NCI-H345 (cell line): ENCODE results near the gene KANTR.

ENCODE experiments used
- DNase-seq: peaks from one replicate; lab custom pipeline; 2025; lab: John Stamatoyannopoulos, UW

The KANTR gene, protein sequence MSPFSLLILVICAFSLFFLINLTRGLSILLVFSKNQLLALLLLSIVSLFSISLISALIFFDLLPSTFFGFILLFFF

DNA sequence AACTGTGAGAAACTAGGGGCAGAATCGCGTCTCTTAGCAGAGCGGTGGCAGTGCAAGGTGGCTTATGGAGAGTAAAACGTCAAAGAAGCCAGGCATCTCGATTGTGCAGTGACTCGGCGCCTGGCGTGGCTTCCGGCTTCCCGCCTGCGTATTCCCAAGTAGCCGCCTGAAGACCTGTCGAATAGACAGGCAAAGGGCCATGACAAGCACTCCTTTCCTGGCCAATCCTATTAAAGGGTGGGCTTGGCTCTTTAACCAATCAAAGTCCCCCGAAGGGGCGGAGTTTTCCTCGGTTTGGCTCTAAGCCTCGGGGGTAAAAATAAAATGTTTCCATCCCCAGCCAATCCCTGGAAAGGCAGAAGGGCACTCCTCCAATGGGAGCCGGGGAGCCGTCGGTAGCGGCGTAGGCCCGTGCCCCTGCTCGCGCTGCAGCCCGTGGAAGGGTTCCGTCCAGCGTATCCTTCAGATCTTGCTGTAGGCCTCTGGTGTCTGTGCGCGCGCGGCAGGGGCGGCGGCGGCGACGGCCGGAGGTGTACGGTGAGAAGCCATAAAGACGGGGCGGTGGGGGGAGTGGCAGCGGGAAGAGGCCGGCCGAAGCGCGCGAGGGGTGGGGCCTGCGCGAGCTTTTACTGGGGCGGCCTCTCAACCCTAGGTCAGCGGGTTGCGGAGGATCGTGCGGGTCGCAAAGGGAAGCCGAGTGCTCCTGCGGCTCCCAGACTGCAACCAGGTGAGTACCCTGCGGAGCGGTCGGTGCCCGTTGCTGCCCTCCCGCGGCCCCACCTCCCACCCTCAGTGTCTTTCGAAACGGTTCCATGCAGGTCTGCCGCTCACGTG is at the start of gene KANTR:
TSS of gene KANTR (plus strand) at position 395 of the 834 bp plus-strand sequence. CDS start 30,131 bp downstream, outside the sequence.
- DNase-seq: peak; percentile 96

DNA sequence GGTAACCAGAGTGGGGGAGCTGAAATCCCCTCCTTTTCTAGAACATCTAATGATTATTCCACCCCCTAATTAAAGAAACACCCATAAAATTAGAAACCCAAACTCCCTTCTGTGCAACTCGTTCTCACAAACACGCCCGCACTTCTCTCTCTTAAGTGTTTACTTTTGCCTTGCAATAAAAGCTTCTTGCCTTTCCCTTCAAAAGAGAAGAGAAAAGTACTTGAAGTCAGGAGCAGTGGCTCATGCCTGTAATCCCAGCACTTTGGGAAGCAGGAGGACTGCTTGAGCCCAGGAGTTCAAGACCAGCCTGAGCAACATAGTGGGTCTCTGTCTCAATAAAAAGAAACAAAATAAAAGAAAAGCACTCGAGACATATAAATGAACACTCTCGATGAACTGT is 48.9 kb upstream of the KANTR start:
- peak; percentile 26 for DNase-seq

DNA sequence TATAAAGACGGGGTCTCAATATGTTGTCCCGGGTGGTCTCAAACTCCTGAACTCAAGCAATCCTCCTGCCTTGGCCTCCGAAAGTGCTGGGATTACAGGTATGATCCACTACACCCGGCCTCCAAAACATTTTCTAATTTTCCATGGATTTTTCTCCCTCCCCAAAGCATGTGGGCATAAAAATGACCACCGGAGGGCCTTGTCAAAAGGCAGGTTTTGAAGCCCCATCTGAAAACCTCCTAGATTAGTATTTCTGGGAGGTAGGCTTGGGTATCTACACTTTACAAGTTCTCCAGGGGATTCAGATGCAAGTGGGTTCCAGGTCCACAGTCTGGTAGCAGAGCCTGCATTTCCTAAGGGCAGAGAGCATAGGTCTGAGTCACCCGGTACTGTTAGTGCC is 46.7 kb upstream of the KANTR start:
- peak; percentile 9 for DNase-seq

DNA sequence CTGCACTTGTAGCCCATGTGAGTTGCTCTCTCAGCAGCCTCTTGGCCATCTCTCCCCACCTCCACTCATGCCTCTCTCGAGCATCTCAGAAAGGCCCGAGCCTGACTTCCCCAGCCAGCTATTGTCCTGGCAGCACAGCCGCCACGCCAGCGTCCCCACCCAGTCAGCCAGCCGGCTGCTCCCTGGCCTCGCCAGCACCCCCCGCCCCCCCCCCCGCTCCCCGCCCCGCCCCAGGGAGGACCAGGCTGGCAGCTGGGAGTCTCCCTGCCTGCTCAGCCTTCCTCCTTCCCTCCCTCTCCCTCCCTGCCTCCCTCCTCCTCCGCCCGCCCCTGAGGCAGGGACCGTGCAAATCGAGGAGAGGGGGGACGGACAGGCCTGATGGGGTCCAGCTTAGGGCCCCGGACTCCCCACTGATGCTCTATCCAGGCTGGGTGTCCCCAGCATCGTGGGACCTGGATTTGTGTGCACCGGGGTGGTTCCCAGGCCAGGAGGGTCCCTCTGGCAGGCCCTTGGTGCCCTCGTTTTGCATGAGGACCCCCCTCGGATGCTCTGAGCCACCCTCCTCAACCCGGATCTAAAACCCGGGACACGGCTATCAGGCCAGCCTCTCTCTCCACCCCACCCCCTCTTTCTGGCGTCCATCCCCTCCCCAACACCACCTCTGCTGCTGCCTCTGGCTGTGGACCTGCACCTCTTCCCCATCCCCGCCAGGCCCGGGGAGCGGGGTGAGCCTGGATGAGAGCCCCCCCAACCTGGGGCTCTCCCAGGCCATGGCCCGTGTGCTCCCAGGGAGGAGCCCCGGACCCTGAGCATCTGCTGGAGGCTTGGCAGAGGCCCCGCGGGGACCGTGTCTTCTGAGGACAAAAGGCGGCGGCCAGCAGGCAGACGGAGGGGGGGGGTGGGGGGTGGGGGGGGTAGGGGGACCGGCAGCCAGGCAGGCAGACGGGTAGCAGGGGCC is 45.5 kb upstream of the KANTR start, which contains the start of gene GPR173:
TSS of gene GPR173 (plus strand) at position 621 of the 958 bp plus-strand sequence. CDS start 27,833 bp downstream, outside the sequence.
- peak; percentile 53 for DNase-seq

DNA sequence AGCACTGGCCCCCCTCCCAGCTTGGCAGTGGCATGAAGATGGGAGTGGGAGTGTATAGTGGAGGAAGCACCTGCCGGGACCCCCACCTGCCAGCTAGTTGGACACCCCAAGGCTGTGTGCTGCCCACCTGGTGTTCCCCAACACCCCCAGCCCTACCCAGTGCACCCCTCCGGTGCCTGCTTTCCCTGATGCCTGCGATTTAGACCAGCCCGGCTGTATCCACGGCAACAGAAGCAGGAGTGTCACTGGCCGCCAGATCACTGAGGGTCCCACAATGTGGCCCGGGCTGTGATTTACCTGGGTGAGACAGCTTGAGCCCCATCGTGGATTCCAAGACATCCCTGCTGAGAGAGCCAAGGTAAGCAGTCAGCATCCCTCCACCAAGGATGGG is 44.8 kb upstream of the KANTR start:
- no peak for DNase-seq

DNA sequence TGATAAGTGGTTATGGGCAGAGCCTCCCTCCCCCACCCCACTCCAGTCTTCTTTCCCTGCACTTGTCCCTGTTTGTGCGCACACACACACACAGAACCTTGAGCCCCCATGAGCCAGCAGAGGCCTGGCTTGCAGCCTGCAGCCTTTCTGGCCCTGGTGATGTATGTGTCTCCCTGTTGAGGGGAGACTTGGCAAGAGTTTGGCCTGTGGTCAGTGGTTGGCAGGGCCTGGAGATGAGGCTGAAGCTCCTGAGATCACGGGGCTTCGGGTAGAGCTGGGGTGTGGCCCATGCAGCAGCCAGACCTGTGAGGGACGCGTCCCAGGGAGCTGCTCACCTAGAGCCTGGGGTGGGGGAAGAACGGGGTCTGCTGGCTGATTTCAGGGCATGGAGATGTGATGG is 43.1 kb upstream of the KANTR start:
- DNase-seq: no peak

DNA sequence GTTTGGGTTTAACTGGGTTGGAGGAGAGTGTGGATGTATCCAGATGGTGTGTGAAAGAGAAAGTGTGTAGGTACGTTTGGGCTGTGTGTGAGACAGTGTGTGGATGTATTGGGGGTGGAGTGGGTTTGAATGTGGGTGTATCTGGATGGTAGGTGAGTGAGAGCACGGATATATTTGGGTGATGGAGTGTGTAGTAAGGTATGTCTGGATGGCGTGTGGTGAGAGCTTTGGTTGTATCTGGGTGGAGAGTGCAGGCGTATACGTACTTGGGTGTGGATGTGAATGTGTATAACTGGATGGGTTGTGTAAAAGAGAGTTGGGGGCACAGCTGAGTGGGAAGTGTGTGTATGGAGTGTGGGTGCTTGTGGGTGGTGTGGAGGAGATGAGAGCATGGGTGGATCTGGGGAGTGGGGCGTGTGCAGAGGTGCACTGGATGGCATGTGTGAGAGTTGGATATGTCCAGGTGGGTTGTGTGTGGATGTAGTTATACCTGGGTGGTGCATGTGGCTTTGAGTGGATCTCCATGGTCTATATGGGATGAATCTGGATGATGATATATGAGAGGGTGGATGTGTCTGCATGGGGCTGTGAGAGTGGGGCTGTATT is 38.6 kb upstream of the KANTR start:
- no peak for DNase-seq

DNA sequence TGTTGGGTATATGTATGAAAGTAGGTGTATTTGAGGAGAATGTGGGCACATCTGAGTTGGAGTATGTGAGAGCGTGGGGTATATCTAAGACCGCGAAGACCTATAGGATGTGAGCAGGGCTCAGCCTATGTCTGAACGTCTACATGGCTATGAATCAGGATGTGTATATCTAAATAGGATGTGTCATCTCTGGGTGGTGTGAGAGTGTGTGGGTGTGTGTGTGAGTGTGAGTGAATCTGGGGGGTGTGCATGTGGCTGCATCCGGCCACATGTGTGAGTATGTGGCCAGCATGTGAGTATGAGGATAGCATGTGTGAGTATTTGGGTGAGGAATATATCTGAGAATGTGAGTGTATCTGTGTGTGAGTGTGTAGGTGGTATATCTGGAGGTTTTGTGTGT is 37.6 kb upstream of the KANTR start:
- no peak for DNase-seq

DNA sequence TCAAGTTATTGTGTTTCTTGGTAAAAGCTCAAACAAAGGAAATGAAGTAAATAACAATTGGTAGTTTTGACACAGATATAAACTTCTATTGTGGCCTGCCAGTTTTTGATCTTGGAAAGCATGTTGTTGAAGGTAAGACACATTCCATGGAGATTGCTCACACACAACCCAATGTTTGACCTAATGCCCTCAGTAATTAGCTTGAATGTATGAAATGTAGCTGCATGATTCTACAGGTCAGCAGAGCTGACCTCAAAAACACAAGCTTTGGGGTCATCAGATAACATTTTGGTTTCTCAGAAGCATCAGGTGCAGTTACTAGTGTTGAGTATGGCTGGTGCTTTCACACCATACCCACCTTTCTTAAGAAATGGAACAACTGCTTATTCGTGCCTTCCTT is 28.8 kb upstream of the KANTR start:
- DNase-seq: no peak

DNA sequence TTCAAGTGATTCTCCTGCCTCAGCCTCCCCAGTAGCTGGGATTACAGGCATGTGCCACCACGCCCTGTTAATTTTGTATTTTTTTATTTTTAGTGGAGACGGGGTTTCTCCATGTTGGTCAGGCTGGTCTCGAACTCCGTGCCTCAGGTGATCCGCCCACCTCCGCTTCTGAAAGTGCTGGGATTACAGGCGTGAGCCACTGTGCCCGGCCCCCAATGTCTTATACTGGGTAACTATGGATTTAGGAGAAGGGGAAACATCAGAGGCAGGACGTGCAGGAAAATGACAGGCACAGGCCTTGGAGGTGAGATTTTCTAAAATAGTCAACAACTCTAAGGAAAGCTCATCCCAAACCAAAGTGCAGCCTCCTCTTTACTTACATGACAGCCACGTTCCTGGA is 22.9 kb upstream of the KANTR start:
- no peak for DNase-seq

DNA sequence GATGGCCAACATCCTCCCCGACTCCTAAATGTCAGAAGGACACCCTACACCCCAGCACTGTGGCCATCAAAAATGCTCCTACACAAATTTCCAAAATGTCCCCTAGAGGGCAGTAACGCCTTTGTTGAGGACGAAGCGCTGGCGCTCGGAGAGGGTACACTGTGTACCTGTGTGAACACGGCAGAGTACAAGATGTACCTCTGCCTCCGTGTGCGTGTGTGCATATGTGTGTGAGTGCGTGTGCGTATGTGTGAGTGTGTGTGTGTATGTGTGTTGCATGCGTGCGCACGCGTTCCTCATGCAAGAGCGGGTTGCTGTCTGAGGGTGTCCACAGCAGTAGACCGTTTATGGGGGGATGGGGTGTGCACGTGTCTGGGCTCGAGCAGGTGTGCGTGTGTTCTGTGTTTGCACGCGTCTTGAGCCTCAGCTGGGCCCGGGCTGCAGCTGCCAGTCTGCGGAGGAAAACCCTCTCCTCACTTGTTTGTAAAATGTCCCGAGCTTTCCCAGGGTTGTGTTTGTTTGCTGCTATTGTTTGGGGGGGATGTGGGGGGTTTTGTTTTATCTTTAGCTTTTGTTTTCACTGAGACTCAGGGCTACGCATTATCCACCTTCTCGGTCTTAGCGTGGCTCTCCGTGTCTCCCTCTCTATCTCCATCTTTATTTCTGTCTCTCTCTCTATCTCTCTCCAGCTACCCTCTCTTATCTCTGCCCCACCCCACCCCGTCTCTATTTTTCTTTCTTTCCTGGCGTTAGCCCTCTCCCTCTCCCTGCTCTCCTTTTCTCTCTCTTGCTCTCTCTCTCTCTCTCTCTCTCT is 22.1 kb upstream of the KANTR start:
- peak; percentile 82 for DNase-seq

DNA sequence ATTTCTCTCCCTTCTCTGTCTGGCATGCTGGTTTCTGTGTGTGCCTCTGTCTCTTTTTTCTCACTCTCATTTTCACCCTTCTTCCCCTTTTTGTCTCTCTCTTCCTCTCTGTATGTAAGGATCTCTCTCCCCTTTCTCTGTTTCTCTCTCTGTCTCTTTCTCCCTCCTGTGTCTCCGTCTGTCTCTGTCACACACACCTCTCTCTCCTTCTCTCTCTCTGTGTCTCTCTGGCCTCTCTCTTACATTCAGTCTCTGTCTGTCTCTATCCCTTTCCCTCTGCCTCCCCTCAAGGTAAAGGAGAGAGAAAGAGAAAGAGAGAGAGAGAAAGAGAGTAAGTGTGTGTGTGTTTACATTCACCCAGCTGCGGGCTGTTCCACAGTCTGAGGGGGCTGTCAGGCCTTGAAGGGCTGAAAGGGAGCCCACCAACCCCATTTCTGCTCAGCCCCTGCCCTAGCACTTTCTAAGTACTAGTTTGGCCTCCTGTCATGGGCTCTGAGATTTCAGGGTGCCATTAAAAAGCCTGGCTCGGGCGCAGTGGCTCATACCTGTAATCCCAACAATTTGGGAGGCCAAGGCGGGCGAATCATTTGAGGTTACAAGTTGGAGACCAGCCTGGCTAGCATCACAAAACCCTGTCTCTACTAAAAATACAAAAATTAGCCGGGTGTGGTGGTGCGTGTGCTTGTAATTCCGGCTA is 21.4 kb upstream of the KANTR start:
- DNase-seq: no peak

DNA sequence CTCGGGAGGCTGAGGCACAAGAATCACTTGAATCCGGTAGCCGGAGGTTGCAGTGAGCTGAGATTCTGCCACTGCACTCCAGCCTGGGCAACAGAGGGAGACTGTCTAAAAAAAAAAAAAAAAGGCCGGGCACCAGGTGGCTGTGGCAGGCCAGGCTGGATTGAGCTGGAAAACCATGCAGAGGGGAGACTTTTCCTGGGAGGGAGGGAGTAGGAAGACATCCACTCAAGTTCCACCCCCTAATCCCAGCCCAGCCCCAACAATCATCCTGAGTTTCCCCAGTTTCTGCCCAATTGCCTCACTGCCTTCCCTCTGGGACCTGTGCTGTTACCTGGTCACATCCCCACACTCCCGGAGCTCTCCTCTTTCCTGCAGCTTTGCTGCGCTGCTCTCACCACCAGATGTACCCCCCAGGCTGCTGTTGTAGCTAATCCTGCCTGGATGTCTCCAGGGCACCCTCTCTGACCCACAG is 20.8 kb upstream of the KANTR start:
- peak; percentile 52 for DNase-seq

DNA sequence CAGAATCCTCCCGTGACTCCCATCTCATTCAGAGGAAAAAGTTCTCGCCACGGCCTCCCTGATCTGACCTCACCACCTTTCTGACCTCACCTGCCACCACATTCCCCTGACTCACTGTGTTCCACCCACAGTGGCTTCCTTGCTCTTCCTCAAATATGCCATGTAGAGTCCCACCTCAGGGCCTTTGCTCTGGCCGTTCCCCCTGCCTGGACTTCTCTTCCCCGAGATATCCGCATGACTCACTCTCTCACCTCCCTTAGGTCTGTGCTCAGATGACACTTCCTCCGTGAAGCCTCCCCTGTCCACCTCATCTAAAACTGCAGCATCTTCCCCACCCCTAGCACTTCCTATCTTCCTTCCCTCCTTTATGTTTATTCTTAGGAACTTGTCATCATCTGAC is 18.9 kb upstream of the KANTR start:
- no peak for DNase-seq

DNA sequence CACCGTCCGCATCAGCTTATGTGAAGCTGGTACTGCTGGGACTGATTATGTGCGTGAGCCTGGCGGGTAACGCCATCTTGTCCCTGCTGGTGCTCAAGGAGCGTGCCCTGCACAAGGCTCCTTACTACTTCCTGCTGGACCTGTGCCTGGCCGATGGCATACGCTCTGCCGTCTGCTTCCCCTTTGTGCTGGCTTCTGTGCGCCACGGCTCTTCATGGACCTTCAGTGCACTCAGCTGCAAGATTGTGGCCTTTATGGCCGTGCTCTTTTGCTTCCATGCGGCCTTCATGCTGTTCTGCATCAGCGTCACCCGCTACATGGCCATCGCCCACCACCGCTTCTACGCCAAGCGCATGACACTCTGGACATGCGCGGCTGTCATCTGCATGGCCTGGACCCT is 17.3 kb upstream of the KANTR start:
- no peak for DNase-seq

DNA sequence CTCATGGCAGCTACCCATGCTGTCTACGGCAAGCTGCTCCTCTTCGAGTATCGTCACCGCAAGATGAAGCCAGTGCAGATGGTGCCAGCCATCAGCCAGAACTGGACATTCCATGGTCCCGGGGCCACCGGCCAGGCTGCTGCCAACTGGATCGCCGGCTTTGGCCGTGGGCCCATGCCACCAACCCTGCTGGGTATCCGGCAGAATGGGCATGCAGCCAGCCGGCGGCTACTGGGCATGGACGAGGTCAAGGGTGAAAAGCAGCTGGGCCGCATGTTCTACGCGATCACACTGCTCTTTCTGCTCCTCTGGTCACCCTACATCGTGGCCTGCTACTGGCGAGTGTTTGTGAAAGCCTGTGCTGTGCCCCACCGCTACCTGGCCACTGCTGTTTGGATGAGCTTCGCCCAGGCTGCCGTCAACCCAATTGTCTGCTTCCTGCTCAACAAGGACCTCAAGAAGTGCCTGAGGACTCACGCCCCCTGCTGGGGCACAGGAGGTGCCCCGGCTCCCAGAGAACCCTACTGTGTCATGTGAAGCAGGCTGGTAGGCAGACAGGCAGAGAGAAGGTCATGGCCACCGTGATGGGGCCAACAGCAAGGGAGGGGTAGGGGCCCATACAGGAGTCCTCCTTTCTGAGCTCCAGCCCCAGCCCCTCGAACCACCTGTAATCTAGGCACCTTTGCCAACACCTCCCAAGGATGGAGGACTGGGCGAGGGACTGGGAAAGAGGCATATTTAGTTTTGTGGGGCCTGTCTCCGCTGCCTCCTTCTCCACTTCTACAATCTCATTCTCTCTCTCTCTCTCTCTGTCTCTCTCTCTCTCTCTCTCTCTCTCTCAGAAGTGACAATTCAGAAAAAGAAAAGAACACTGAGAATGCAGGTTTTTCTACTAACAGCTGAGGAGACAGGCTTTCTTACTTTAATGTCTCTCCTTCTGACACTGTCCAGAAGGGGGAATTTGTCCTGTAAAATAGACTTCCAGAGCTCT is 16.4 kb upstream of the KANTR start:
- DNase-seq: no peak

DNA sequence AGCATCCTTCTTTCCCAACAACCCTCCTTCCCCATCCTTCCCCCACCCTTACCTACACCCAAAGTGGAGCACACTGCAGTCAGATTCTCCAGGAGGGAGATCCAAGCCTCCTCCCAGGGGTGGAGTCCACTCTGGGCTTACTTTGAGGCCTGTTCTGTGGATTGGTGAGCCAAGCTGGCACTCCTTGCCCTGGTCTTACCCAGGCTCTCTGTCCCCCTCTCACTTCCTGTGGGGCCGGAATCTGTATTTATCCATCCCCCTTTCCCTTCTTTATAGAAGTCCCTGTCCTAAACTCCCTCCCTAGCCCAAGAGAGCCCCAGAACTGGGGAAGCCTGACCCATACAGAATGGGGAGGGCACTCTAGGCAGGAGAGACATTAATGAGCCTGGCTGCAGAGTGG is 15.0 kb upstream of the KANTR start:
- DNase-seq: no peak

DNA sequence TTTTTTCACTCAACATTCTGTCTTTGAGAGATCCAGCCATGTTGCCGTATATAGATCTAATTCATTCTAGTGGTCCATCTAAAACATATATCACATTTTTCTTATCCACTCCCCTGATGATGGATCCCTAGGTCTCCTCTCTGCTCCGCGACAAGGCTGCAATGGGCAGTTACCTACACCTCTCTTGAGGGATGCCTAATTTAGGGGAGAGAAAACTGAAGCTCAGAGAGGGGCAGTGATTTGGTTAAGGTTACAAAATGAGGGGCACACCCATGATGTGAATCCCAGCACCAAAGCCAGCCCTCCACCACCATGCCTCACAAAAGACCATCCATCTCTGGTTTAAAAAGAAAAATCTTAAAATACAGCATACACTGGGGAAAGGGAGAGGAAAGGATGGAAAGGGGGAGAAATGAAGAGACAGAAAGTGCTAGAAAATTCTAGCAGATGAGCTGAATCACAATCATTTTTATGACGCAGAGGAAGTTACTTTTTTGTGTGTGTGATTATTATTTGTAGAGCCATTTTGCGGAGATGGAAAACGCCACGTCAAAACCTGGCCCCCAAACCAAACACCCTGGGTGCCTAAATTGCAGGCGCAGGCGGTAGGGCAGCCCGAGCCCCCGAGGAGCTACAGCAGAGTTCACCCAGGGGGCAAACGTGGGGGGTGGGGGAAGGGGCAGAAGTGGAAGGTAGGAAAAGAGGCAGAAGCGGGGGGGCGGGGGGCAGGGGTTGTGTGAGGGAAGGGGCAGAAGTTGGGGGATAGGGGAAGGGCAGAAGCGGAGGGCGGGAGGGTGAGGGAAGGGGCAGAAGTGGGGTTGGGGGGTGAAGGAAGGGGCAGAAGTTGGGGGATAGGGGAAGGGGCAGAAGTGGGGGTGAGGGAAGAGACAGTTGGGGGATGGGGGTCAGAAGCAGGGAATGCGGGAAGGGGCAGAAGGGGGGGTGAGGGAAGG is 13.0 kb upstream of the KANTR start:
- no peak for DNase-seq
